Measurements from ENCODE around the gene CFAP52. TPM values are rescaled to one million over a fixed set of nuclear protein-coding genes. Genes with fewer than 3 reads are reported as not detected.

CFAP52 gene
- total and polyA plus RNA-seq, 10 donors = not detected

GRCh38 chr17:9668517-9668916, 92.1 kb downstream of the CFAP52 start:
- WGBS, 5 donors = 40 to 46% (median 41%) methylated on average over 6 of the region's 6 CpGs
- Histone ChIP-seq H3K27ac (no peak overlapping the region), H3K4me3 (no peak overlapping the region), H3K4me1 (no peaks in the 10 kb centered on the region), H3K36me3 (no peaks in the 10 kb centered on the region), H3K27me3 (replicated peaks in 1 of 7) (peaks cover 0 to 16% (median 0%) of the 10 kb centered on the region in 7 donors), H3K9me3 (peaks cover 0 to 8% (median 2%) of the 10 kb centered on the region in 8 donors)
- TF ChIP-seq POLR2A (IDR thresholded peaks at IDR 0.05) = no peak
- no peak for TF ChIP-seq CTCF (IDR thresholded peaks at IDR 0.05 in 8 of 11, conservative IDR thresholded peaks at IDR 0.05 in 3 of 11)
- no peak for TF ChIP-seq POLR2AphosphoS5 (IDR thresholded peaks at IDR 0.05)
- no peak for DNase-seq
- intact Hi-C loops (cut with DNase I; ENCODE audit: low total_unique reads) = no loop called here

- TF ChIP-seq POLR2AphosphoS5 (IDR thresholded peaks at IDR 0.05) (no peak), POLR2A (IDR thresholded peaks at IDR 0.05) (no peak), CTCF (IDR thresholded peaks at IDR 0.05 in 8 of 11, conservative IDR thresholded peaks at IDR 0.05 in 3 of 11) (no peak)
- intact Hi-C loops (cut with DNase I; ENCODE audit: low total_unique reads) = no loop called here
- 68 to 88% (median 85%) methylated on average over 6 of the region's 6 CpGs for WGBS, 5 donors
- peaks cover 0 to 16% (median 0%) of the 10 kb centered on the region in 7 donors for H3K27me3 ChIP-seq (replicated peaks in 1 of 7)
- no peaks in the 10 kb centered on the region for H3K36me3 ChIP-seq
- no peak overlapping the region for H3K4me3 ChIP-seq
- no peak for DNase-seq
- H3K4me1 ChIP-seq = no peaks in the 10 kb centered on the region
- H3K9me3 ChIP-seq = peaks cover 0 to 8% (median 2%) of the 10 kb centered on the region in 8 donors
- H3K27ac ChIP-seq = no peak overlapping the region
Measured at GRCh38 chr17:9669551-9670008, 93.1 kb downstream of the CFAP52 start.

GRCh38 chr17:9670596-9670995, 94.2 kb downstream of the CFAP52 start:
- H3K4me3 ChIP-seq = no peak overlapping the region
- WGBS, 5 donors = 73 to 82% (median 75%) methylated on average over 8 of the region's 8 CpGs
- no peak overlapping the region for H3K27ac ChIP-seq
- peaks cover 0 to 3% (median under 1%) of the 10 kb centered on the region in 8 donors for H3K9me3 ChIP-seq
- peaks cover 0 to 16% (median 0%) of the 10 kb centered on the region in 7 donors for H3K27me3 ChIP-seq (replicated peaks in 1 of 7)
- DNase-seq = no peak
- H3K4me1 ChIP-seq = no peaks in the 10 kb centered on the region
- TF ChIP-seq CTCF (IDR thresholded peaks at IDR 0.05 in 8 of 11, conservative IDR thresholded peaks at IDR 0.05 in 3 of 11) = no peak
- no peak for TF ChIP-seq POLR2AphosphoS5 (IDR thresholded peaks at IDR 0.05)
- no peak for TF ChIP-seq POLR2A (IDR thresholded peaks at IDR 0.05)
- intact Hi-C loops (cut with DNase I; ENCODE audit: low total_unique reads) = no loop called here
- no peaks in the 10 kb centered on the region for H3K36me3 ChIP-seq

GRCh38 chr17:9671559-9671958, 95.1 kb downstream of the CFAP52 start:
- WGBS, 5 donors = 73 to 84% (median 82%) methylated on average over 4 of the region's 4 CpGs
- H3K4me1 ChIP-seq = no peaks in the 10 kb centered on the region
- H3K27ac ChIP-seq = no peak overlapping the region
- intact Hi-C loops (cut with DNase I; ENCODE audit: low total_unique reads) = no loop called here
- H3K27me3 ChIP-seq (replicated peaks in 1 of 7) = peaks cover 0 to 16% (median 0%) of the 10 kb centered on the region in 7 donors
- no peak for DNase-seq
- no peaks in the 10 kb centered on the region for H3K9me3 ChIP-seq
- H3K4me3 ChIP-seq = no peak overlapping the region
- no peaks in the 10 kb centered on the region for H3K36me3 ChIP-seq
- no peak for TF ChIP-seq POLR2A (IDR thresholded peaks at IDR 0.05)
- no peak for TF ChIP-seq POLR2AphosphoS5 (IDR thresholded peaks at IDR 0.05)
- no peak for TF ChIP-seq CTCF (IDR thresholded peaks at IDR 0.05 in 8 of 11, conservative IDR thresholded peaks at IDR 0.05 in 3 of 11)

All from spleen (tissue), 11 donors.